GM03348 (cell line): ENCODE measurements around the gene C15orf39.

Source experiments
- DNase-seq: peaks from one replicate; pipeline ENCODE4 v3.0.0; 2012; ENCODE audit warnings: low spot score

The C15orf39 gene

GRCh38 chr15:75172284-75172820, 29.3 kb upstream of the C15orf39 start:
- DNase-seq = no peak

GRCh38 chr15:75174102-75174501, 27.6 kb upstream of the C15orf39 start:
- no peak for DNase-seq

- DNase-seq = no peak
These were observed 27.0 kb upstream of the C15orf39 start for GRCh38 chr15:75174729-75175128.

- no peak for DNase-seq
These were observed 25.3 kb upstream of the C15orf39 start for GRCh38 chr15:75176396-75176761.

- DNase-seq = no peak
These were observed 24.2 kb upstream of the C15orf39 start for GRCh38 chr15:75177360-75178071.

- DNase-seq = peak; percentile 57
These were observed 23.3 kb upstream of the C15orf39 start for GRCh38 chr15:75178171-75178937.

- DNase-seq = no peak
These were observed 22.5 kb upstream of the C15orf39 start for GRCh38 chr15:75178938-75179745.

- no peak for DNase-seq
These were observed 21.9 kb upstream of the C15orf39 start for GRCh38 chr15:75179746-75180140.

GRCh38 chr15:75181780-75182179, 19.9 kb upstream of the C15orf39 start:
- no peak for DNase-seq

GRCh38 chr15:75182187-75183131, 19.2 kb upstream of the C15orf39 start:
- peak; percentile 47 for DNase-seq

- no peak for DNase-seq
These were observed 16.2 kb upstream of the C15orf39 start for GRCh38 chr15:75185271-75186029.

GRCh38 chr15:75186044-75186443, 15.6 kb upstream of the C15orf39 start:
- DNase-seq = no peak

GRCh38 chr15:75188499-75188898, 13.2 kb upstream of the C15orf39 start:
- no peak for DNase-seq

GRCh38 chr15:75191235-75191634, 10.4 kb upstream of the C15orf39 start:
- DNase-seq = no peak

- DNase-seq = no peak
These were observed 9.4 kb upstream of the C15orf39 start for GRCh38 chr15:75192307-75192706.

GRCh38 chr15:75193272-75193671, 8.4 kb upstream of the C15orf39 start:
- no peak for DNase-seq

GRCh38 chr15:75193976-75194375, 7.7 kb upstream of the C15orf39 start:
- no peak for DNase-seq

- no peak for DNase-seq
These were observed 7.3 kb upstream of the C15orf39 start for GRCh38 chr15:75194397-75194796.

GRCh38 chr15:75195122-75195765, 6.4 kb upstream of the C15orf39 start:
- DNase-seq = no peak

- DNase-seq = no peak
These were observed 5.9 kb upstream of the C15orf39 start for GRCh38 chr15:75195766-75196241.
